Fibroblast of the aortic adventitia (primary cell): ENCODE measurements around the gene DCST2. TPM values are rescaled to one million over a fixed set of nuclear protein-coding genes. Genes with fewer than 3 reads are reported as not detected.

ENCODE experiments used
- DNase-seq: peaks from one replicate; pipeline ENCODE4 v3.0.0-alpha.2; 2010; ENCODE audit warnings: low read depth
- H3K4me3 ChIP-seq: 2 replicates; pipeline ENCODE4 v1.5.1; 2011; ENCODE audit warnings: low read depth, mild to moderate bottlenecking, control low read depth, low read length, moderate library complexity
- CTCF ChIP-seq: IDR thresholded peaks from 2 replicates; pipeline ENCODE4 v1.5.1; 2011; ENCODE audit warnings: mild to moderate bottlenecking, low read length, control low read depth, inconsistent platforms; ENCODE audit not compliant: insufficient read depth
- total RNA-seq: library from RNA; depleted of rRNA; stranded (reverse); fragments of >200 nt; gene quantifications from 2 replicates; pipeline ENCODE4 v1.2.3, GENCODE V29; 2012; ENCODE audit warnings: low replicate concordance

DCST2 gene
- total RNA-seq, 1 donor = 0.09 TPM

- TF ChIP-seq CTCF = no peak
- no peak for DNase-seq
- H3K4me3 ChIP-seq = no peak overlapping the region
These were observed 9.2 kb upstream of the DCST2 start for GRCh38 chr1:155042789-155043188.

- DNase-seq = no peak
- TF ChIP-seq CTCF = no peak
- H3K4me3 ChIP-seq = no peak overlapping the region
These were observed 6.9 kb upstream of the DCST2 start for GRCh38 chr1:155040358-155041093.

GRCh38 chr1:155039308-155039669 lies 5.7 kb upstream of the DCST2 start:
- no peak for TF ChIP-seq CTCF
- DNase-seq = no peak
- no peak overlapping the region for H3K4me3 ChIP-seq

GRCh38 chr1:155038602-155039307 lies 5.2 kb upstream of the DCST2 start:
- peak; percentile 17 for DNase-seq
- TF ChIP-seq CTCF = no peak
- no peak overlapping the region for H3K4me3 ChIP-seq

- H3K4me3 ChIP-seq = no peak overlapping the region
- DNase-seq = no peak
- no peak for TF ChIP-seq CTCF
These were observed 4.4 kb upstream of the DCST2 start for GRCh38 chr1:155037851-155038441.

GRCh38 chr1:155037043-155037442 lies 3.5 kb upstream of the DCST2 start:
- no peak for TF ChIP-seq CTCF
- no peak overlapping the region for H3K4me3 ChIP-seq
- DNase-seq = no peak
